Ishikawa (cell line): Measurements from ENCODE around the gene OR4C45.

Experiments
- CEBPB ChIP-seq: IDR thresholded peaks from 2 replicates; pipeline ENCODE4 v1.6.1; 2012
- CREB1 ChIP-seq: IDR thresholded peaks from 2 replicates; pipeline ENCODE4 v1.6.1; 2012; ENCODE audit warnings: low read depth
- EGR1 ChIP-seq: IDR thresholded peaks from 2 replicates; pipeline ENCODE4 v1.6.1; 2012
- EP300 ChIP-seq: IDR thresholded peaks from 2 replicates; pipeline ENCODE4 v1.6.1; 2012; ENCODE audit warnings: borderline replicate concordance
- FOXM1 ChIP-seq: IDR thresholded peaks from 2 replicates; pipeline ENCODE4 v1.6.1; 2012; ENCODE audit warnings: low read depth, borderline replicate concordance
- MAX ChIP-seq: IDR thresholded peaks from 2 replicates; pipeline ENCODE4 v1.6.1; 2012
- NFIC ChIP-seq: IDR thresholded peaks from 2 replicates; pipeline ENCODE4 v1.6.1; 2012
- RAD21 ChIP-seq: IDR thresholded peaks from 2 replicates; pipeline ENCODE4 v1.6.1; 2012; ENCODE audit warnings: low read depth
- REST ChIP-seq: IDR thresholded peaks from 2 replicates; pipeline ENCODE4 v1.6.1; 2012; ENCODE audit warnings: low read depth, mild to moderate bottlenecking
- TAF1 ChIP-seq: IDR thresholded peaks from 2 replicates; pipeline ENCODE4 v1.6.1; 2012; ENCODE audit warnings: low read depth, mild to moderate bottlenecking
- TCF12 ChIP-seq: IDR thresholded peaks from 2 replicates; pipeline ENCODE4 v1.6.1; 2012; ENCODE audit warnings: low read depth
- TEAD4 ChIP-seq: IDR thresholded peaks from 2 replicates; pipeline ENCODE4 v1.6.1; 2012
- USF1 ChIP-seq: IDR thresholded peaks from 2 replicates; pipeline ENCODE4 v1.6.1; 2012
- YY1 ChIP-seq: IDR thresholded peaks from 2 replicates; pipeline ENCODE4 v1.6.1; 2012; ENCODE audit warnings: low read depth
- ZBTB7A ChIP-seq: IDR thresholded peaks from 2 replicates; pipeline ENCODE4 v1.6.1; 2012; ENCODE audit warnings: low read depth

OR4C45 gene

GRCh38 chr11:50071584-50072225 lies 39.0 kb downstream of the OR4C45 start:
- TF ChIP-seq USF1 (no peak), ZBTB7A (no peak), YY1 (no peak), RAD21 (no peak), NFIC (no peak), CREB1 (no peak)

GRCh38 chr11:50072226-50073112 lies 39.8 kb downstream of the OR4C45 start:
- no peak for TF ChIP-seq EGR1
- TF ChIP-seq TCF12, result no peak
- no peak for TF ChIP-seq YY1
- TF ChIP-seq TAF1, result no peak
- TF ChIP-seq RAD21, result no peak
- TF ChIP-seq TEAD4, result no peak
- no peak for TF ChIP-seq EP300

GRCh38 chr11:50073113-50074105 lies 40.7 kb downstream of the OR4C45 start:
- TF ChIP-seq RAD21, result no peak
- TF ChIP-seq CEBPB, result no peak
- no peak for TF ChIP-seq EP300
- no peak for TF ChIP-seq REST
- TF ChIP-seq TCF12, result no peak
- no peak for TF ChIP-seq CREB1
- TF ChIP-seq EGR1, result no peak
- TF ChIP-seq ZBTB7A, result no peak
- TF ChIP-seq MAX, result no peak
- no peak for TF ChIP-seq NFIC
- no peak for TF ChIP-seq TEAD4
- no peak for TF ChIP-seq TAF1
- TF ChIP-seq YY1, result no peak
- TF ChIP-seq USF1, result no peak
- TF ChIP-seq FOXM1, result no peak

GRCh38 chr11:50074161-50074560 lies 41.5 kb downstream of the OR4C45 start:
- TF ChIP-seq FOXM1 (no peak), USF1 (no peak), TAF1 (no peak), TCF12 (no peak), RAD21 (no peak), CREB1 (no peak), EGR1 (no peak)

GRCh38 chr11:50075856-50076255 lies 43.2 kb downstream of the OR4C45 start:
- TF ChIP-seq YY1 (no peak), FOXM1 (no peak), RAD21 (no peak), ZBTB7A (no peak), NFIC (no peak), TAF1 (no peak), EGR1 (no peak), USF1 (no peak), TEAD4 (no peak), CREB1 (no peak), EP300 (no peak), CEBPB (no peak)
